ENCODE results near the gene GDPD3.
"Not testable (repeated sequence)": the region's sequence is repeated elsewhere in the genome, so short reads cannot be mapped to it uniquely, and the experiment has no call there.

The GDPD3 gene

GRCh38 chr16:30122604-30123160, 9.3 kb upstream of the GDPD3 start:
- DNase-seq (ENCODE audit: low spot score) = no peak

GRCh38 chr16:30121741-30122571, 8.6 kb upstream of the GDPD3 start:
- no peak for DNase-seq (ENCODE audit: low spot score)

- no peak for DNase-seq (ENCODE audit: low spot score)
Measured at GRCh38 chr16:30120340-30121105, 7.2 kb upstream of the GDPD3 start.

GRCh38 chr16:30119428-30119827, 6.1 kb upstream of the GDPD3 start:
- no peak for DNase-seq (ENCODE audit: low spot score)

DNA sequence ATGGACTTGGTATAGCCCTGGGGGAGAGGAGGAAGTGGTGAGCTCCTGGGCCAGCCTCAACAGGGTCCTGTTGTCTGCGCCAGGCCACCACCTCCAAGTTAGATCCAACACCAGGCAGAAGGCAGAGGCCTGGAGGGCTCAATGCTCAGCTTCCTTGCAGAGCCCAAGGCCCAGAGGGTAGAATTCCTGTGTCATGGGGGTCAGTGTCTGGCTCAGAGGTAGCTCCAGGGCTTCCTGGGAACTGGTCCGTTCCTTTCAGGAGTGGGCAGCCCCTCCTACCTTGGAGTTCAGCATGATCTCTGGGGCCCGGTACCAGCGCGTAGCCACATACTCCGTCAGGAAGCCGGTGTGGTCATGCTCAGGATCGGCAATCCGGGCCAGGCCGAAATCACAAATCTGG, 4.4 kb upstream of the GDPD3 start:
- DNase-seq (ENCODE audit: low spot score) = no peak

- no peak for DNase-seq (ENCODE audit: low spot score)
Measured at GRCh38 chr16:30116291-30117207, 3.2 kb upstream of the GDPD3 start.

DNA sequence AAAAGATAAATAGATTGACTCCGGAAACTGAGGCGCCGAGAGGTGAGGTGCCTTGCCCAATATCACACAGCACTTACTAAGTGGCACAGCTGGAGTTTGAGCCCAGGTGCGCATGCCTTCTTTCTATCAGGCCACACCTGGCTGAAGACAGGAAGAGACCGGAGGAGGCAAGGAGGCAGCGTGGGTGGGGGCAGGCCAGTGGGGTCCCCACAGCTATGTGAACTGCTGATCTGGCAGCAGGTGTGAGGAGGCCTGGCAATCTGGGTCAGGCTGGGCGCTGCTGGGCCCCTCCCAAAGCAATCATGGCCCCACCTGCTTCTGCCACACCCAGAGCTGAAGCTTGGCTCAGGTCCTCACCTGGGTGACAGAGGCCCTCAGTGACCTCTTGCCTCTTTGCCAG, 1.9 kb upstream of the GDPD3 start:
- no peak for DNase-seq (ENCODE audit: low spot score)

GRCh38 chr16:30114833-30115232, 1.5 kb upstream of the GDPD3 start:
- DNase-seq (ENCODE audit: low spot score) = not testable (repeated sequence)

GRCh38 chr16:30114411-30114810, 1.1 kb upstream of the GDPD3 start:
- no peak for DNase-seq (ENCODE audit: low spot score)

DNA sequence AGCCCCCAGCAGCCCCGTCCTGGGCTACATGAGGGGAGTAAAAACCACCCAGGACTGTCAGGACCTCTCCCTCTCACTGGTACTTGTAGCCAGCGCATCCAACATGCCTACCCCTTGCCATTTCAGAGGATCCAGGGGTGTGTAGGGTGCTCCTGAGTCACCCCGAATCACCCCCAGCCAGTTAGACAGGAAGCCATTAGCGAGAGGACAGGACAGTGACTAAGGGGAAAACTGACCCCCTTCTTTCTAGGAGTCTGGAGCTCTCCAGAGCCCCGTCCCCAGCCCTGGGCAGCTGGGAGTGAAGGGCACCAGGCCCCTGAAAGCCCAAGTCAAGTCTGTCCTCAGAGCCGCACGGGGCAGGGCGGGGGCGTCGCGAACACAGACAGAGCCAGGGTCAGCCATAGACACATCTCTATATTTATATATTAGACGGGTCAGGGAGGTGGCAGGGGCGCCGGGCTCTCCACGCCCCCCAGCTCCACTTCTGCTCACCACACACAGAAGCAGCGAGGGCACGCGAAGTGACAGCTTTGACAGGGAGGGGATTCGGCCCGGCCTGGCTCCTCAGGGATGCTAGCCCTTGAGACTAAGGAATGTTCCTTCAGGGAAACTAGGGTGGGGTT, 485 bp upstream of the GDPD3 start:
- DNase-seq (ENCODE audit: low spot score) = no peak

DNA sequence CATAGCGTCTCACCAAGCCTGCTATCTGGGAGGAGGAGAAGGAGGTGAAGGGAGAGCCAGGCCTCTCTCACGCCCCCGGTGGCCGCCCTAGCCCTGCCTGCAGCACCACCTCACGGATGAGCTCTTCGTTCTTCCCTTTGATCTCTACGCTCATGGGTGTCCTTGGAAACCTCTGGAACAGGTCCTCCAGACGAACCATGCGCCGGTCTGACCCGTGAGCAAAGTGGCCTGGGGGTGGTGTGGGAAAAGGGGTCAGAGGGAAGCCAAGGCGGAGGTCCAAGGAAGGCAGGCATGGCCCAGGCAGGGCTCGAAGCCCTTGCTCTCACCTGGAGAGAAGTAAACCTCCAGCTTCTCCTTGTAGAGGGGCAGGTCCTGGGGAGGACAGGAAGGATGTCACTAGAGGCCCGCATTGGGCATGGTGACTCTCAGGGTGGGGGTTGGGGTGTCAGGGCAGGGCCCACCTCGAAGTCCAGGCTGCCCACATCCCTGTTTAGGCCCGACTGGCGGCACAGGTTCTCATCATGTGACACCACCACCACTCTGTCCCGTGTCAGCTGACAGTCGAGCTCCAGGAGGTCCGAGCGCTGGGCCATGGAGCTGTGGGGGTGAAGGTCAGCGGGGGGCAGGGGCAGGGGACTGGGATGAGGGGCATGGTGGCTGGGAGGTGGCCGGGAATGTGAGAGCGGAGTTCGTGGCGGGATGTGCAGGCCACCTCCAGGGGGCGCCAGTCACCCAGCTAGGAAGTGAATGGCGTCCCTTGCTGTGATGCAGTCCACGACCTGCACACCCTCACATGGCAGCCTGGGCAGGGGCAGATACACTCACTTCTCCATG, 923 bp downstream of the GDPD3 start:
- DNase-seq (ENCODE audit: low spot score) = peak; percentile 91

DNA sequence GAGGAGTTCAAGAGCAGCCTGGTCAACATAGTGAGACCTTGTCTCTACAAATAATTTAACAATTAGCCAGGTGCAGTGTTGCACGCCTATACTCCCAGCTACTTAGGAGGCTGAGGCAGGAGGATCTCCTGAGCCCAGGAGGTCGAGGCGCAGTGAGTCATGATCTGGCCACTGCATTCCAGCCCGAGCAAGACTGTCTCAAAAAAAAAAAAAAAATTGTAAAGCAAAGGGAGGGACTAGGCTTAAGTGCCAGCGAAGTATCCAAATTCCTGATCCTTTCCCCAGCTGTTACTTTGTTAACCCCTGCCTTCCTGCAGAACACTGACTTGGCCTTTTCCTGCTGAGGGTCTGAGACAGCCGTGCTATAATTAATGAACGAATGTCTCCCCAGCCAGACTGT, 2.7 kb downstream of the GDPD3 start:
- no peak for DNase-seq (ENCODE audit: low spot score)

DNA sequence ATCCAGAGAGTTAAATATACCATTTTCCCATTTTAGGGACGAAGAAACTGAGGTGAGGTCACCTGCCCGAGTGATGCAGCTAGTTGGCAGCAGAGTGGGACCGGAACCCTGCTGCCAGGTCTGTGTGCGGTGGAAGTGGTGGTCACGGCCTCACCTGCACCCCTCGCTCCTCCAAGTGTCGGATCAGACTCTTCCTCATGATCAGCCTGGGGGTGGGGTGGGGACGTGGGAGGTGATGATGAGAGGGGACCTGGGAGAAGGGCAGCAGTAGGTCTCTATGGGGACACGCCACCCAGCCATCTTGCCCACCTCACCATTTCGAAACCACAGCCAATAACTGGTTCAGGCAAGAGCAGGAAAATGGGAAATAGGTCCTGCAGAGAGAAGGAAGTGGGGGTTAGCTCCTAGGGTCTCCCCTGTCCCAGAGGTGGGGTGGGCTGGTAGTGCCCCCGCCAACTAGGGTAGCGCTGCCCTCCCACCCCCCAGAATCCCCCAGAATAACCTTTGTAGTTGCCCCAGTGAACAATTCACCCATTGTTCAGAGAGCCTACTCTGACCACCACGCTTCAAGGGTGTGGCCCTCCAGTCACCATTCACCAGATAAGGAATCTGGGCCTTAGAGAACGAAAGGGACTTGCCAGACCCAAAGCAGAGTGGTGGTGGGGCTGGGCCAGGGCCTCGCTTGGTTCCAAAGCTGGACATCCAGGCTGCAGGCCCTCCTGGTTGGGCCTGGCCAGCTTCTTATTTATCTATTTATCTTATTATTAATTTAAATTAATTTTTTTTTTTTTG, 5.1 kb downstream of the GDPD3 start:
- no peak for DNase-seq (ENCODE audit: low spot score)

DNA sequence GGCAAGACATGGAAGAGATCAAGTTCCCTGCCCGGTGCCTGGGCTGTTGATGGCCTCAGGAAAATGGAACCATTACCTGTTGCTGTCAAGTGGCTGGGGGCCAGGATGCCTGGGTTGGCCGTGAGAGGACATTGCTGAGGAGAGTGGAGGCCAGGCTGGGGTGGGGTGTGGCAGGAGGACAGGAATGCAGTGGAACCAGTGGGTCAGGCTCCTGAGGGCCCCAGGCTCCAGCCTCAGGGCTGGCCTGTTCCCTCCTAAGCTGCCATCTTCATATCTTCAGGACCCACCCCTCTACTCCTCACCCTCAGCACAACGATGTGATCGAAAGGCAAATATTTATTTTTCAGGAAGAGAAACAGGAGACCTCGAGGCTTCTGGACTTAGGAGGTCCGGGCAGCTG, 8.8 kb downstream of the GDPD3 start:
- DNase-seq (ENCODE audit: low spot score) = peak; percentile 32

- no peak for DNase-seq (ENCODE audit: low spot score)
Measured at GRCh38 chr16:30104090-30104489, 9.2 kb downstream of the GDPD3 start.

- no peak for DNase-seq (ENCODE audit: low spot score)
Measured at GRCh38 chr16:30096862-30097563, 16.3 kb downstream of the GDPD3 start.

DNA sequence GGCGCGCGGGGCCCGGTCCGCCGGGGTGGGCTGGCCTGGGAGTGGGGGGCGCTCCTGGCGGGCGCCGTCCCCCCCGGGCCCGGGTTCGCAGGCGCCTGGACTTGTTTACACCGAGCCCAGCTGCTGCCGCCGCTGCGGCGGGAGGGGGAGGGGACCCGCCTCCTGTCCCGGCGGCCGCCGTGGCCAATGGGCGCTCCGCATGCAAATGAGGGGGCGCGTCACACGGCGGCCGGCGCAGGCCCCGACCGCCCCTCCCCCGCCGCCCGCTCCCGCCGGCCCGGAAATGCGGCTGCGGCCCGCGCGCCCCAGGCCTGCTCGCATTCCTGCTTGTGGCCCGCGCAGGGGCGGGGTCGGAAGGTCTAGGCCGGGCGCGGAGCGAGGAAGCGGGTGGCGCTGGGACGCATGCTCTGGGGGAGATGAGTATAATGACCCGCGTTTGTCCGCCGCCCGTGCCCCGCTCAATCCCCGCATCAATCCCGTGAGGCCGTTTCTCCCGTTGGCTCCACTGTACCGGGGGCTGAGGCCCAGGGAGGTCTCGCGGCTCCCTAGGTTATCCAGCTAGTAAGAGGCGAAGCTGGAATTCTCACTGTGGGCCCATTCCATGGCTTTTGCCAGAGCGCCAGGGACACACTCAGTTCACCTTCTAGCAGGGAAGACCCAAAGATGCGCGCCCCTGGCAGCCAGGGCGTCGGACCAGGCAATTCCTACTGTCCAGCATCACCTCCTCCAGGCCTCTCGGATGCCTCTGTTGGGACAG, 17.1 kb downstream of the GDPD3 start, which contains the start of gene YPEL3:
TSS of gene YPEL3 (minus strand) at position 109 of the 757 bp plus-strand sequence. CDS start 731 bp downstream, outside the sequence.
- peak; percentile 99 for DNase-seq (ENCODE audit: low spot score)

Measured in iPS-NIHi11 (cell line).